SK-N-SH (cell line): ENCODE data around the gene DDR1. TPM values are rescaled to one million over a fixed set of nuclear protein-coding genes. Genes with fewer than 3 reads are reported as not detected.

Experiments
- CTCF ChIA-PET: fragments of 300-600, 350-600 bp; formaldehyde crosslinking; extraction: SDS; loops from one replicate; lab custom pipeline; 2021; lab: Yijun Ruan, JAX
- POLR2A ChIA-PET: fragments of 350-600 bp; sonication (Branson Sonifier 250); formaldehyde crosslinking; extraction: SDS; loops from one replicate; lab custom pipeline; 2020; ENCODE audit warnings: antibody characterized with exemption, inconsistent platforms; lab: Yijun Ruan, JAX
- DNase-seq: peaks from one replicate; pipeline ENCODE4 v3.0.0; 2012
- H2AFZ ChIP-seq: fragments of 200-600 bp; sonication (generic); 2 replicates; pipeline ENCODE4 v1.8.1; 2016; ENCODE audit warnings: antibody characterized with exemption, mild to moderate bottlenecking, low read depth
- H3F3A ChIP-seq: fragments of 200-600 bp; sonication (generic); replicated peaks from 2 replicates; pipeline ENCODE3; 2016; ENCODE audit warnings: antibody characterized with exemption, mild to moderate bottlenecking; ENCODE audit not compliant: insufficient read depth
- H3K27ac ChIP-seq, 2 experiments: fragments of 200-500 bp in 1 of 2; fragments of 200-600 bp in 1 of 2; sonication (Bioruptor generic) in 1 of 2; sonication (generic), shearing (Covaris generic) in 1 of 2; 2 replicates each; pipeline versions ENCODE4 v1.5.1 to v1.6.1; 2014 to 2016; ENCODE audit warnings: low read depth in 2 of 2, inconsistent platforms in 1 of 2, low read length in 1 of 2, mild to moderate bottlenecking in 1 of 2, mixed read lengths in 1 of 2
- H3K27me3 ChIP-seq: fragments of 200-600 bp; sonication (generic), shearing (Covaris generic); 2 replicates; pipeline ENCODE4 v1.6.1; 2016; ENCODE audit warnings: mixed run types; ENCODE audit not compliant: insufficient read depth
- H3K36me3 ChIP-seq, 2 experiments: fragments of 200-500 bp in 1 of 2; fragments of 200-600 bp in 1 of 2; sonication (Bioruptor generic) in 1 of 2; sonication (generic) in 1 of 2; replicated peaks in 1 of 2; 2 replicates each; pipeline versions ENCODE3 to v1.5.1; 2014 to 2016; ENCODE audit warnings: low read length in 1 of 2, mild to moderate bottlenecking in 1 of 2; ENCODE audit not compliant: insufficient read depth in 2 of 2, control insufficient read depth in 1 of 2
- H3K4me1 ChIP-seq, 2 experiments: fragments of 200-500 bp in 1 of 2; fragments of 200-600 bp in 1 of 2; sonication (Bioruptor generic) in 1 of 2; sonication (generic), shearing (Covaris generic) in 1 of 2; 2 replicates each; pipeline versions ENCODE4 v1.5.1 to v1.6.1; 2014 to 2016; ENCODE audit warnings: low read depth in 1 of 2, low read length in 1 of 2, mixed run types in 1 of 2; ENCODE audit not compliant: insufficient read depth in 2 of 2, control insufficient read depth in 1 of 2
- H3K4me2 ChIP-seq: fragments of 200-600 bp; sonication (generic), shearing (Covaris generic); 2 replicates; pipeline ENCODE4 v1.6.1; 2017; ENCODE audit warnings: mixed run types
- H3K4me3 ChIP-seq, 2 experiments: fragments of 200-500 bp in 1 of 2; fragments of 200-600 bp in 1 of 2; sonication (Bioruptor generic) in 1 of 2; sonication (generic), shearing (Covaris generic) in 1 of 2; 2 replicates each; pipeline versions ENCODE4 v1.5.1 to v1.8.1; 2014 to 2016; ENCODE audit warnings: low read depth in 2 of 2, inconsistent platforms in 1 of 2, low read length in 1 of 2, mild to moderate bottlenecking in 1 of 2, mixed read lengths in 1 of 2, moderate library complexity in 1 of 2
- H3K79me2 ChIP-seq: fragments of 200-600 bp; sonication (generic); 2 replicates; pipeline ENCODE4 v1.8.1; 2017; ENCODE audit warnings: mild to moderate bottlenecking; ENCODE audit not compliant: insufficient read depth
- H3K9ac ChIP-seq: fragments of 200-600 bp; sonication (generic); 2 replicates; pipeline ENCODE4 v1.6.1; 2017; ENCODE audit warnings: mixed run types
- H3K9me2 ChIP-seq: fragments of 200-600 bp; sonication (generic); 2 replicates; pipeline ENCODE4 v1.6.1; 2017; ENCODE audit warnings: mixed run types
- H3K9me3 ChIP-seq: fragments of 200-600 bp; sonication (generic); 2 replicates; pipeline ENCODE4 v1.6.1; 2017; ENCODE audit warnings: mixed run types, mild to moderate bottlenecking, moderate library complexity
- H4K20me1 ChIP-seq: fragments of 200-600 bp; sonication (generic); 2 replicates; pipeline ENCODE4 v1.6.1; 2017; ENCODE audit warnings: mild to moderate bottlenecking, mixed run types; ENCODE audit not compliant: insufficient read depth
- EP300 ChIP-seq, 2 experiments: IDR thresholded peaks; 2 replicates each; pipeline versions ENCODE4 v1.4.0 to v1.6.1; 2012; ENCODE audit warnings: borderline replicate concordance in 1 of 2, low read depth in 1 of 2, low read length in 1 of 2
- FOSL2 ChIP-seq: IDR thresholded peaks from 2 replicates; pipeline ENCODE4 v1.4.0; 2012; ENCODE audit warnings: low read depth, mild to moderate bottlenecking, moderate library complexity, borderline replicate concordance
- FOXJ3 ChIP-seq: sonication (generic); formaldehyde crosslinking; IDR thresholded peaks from 2 replicates; pipeline ENCODE4 v1.5.1; 2020; ENCODE audit warnings: mild to moderate bottlenecking, missing genetic modification reagents
- FOXM1 ChIP-seq: IDR thresholded peaks from 2 replicates; pipeline ENCODE4 v1.4.0; 2012; ENCODE audit warnings: low read depth, mild to moderate bottlenecking
- GATA2 ChIP-seq: sonication (generic); formaldehyde crosslinking; IDR thresholded peaks from 2 replicates; pipeline ENCODE4 v1.5.0; 2020; ENCODE audit warnings: mild to moderate bottlenecking, missing genetic modification reagents
- JUND ChIP-seq: IDR thresholded peaks from 2 replicates; pipeline ENCODE4 v1.4.0; 2012
- MEF2A ChIP-seq: IDR thresholded peaks from 2 replicates; pipeline ENCODE4 v1.4.0; 2012; ENCODE audit warnings: low read depth, borderline replicate concordance
- NFIC ChIP-seq: IDR thresholded peaks from 2 replicates; pipeline ENCODE4 v1.4.0; 2012; ENCODE audit warnings: borderline replicate concordance
- POLR2AphosphoS5 ChIP-seq: IDR thresholded peaks from 2 replicates; pipeline ENCODE4 v1.6.1; 2012; ENCODE audit warnings: low read depth, low read length
- RAD21 ChIP-seq: IDR thresholded peaks from 2 replicates; pipeline ENCODE4 v1.6.1; 2012; ENCODE audit warnings: mild to moderate bottlenecking, low read length
- SIN3A ChIP-seq: IDR thresholded peaks from 2 replicates; pipeline ENCODE4 v1.6.1; 2012; ENCODE audit warnings: low read depth, mild to moderate bottlenecking, low read length, moderate library complexity, borderline replicate concordance
- SMC3 ChIP-seq: IDR thresholded peaks from 2 replicates; pipeline ENCODE4 v1.6.1; 2012; ENCODE audit warnings: low read depth, low read length, improper control_type of control experiment
- TAF1 ChIP-seq: IDR thresholded peaks from 2 replicates; pipeline ENCODE4 v1.6.1; 2012; ENCODE audit warnings: low read depth, mild to moderate bottlenecking, low read length, moderate library complexity, borderline replicate concordance
- TCF12 ChIP-seq: IDR thresholded peaks from 2 replicates; pipeline ENCODE4 v1.4.0; 2012
- TEAD4 ChIP-seq: IDR thresholded peaks from 2 replicates; pipeline ENCODE4 v1.4.0; 2012; ENCODE audit warnings: mild to moderate bottlenecking, borderline replicate concordance; ENCODE audit not compliant: insufficient read depth
- WGBS: methylation state at CpG from one replicate; pipeline ENCODE4 v1.1.6; 2017; ENCODE audit warnings: low lambda C conversion rate; 5-methylcytosine and 5-hydroxymethylcytosine counted together
- polyA plus RNA-seq, 3 experiments: library from polyadenylated mRNA; depleted of rRNA; stranded (reverse); fragments of >200 nt; gene quantifications; 2 replicates each; pipeline ENCODE4 v1.2.3, GENCODE V29; 2012
- TF ChIP-seq, protein P1 (sequence below): fragments of 200-600 bp; sonication (generic); IDR thresholded peaks from 2 replicates; pipeline ENCODE4 v1.6.1; 2017; ENCODE audit warnings: antibody characterized with exemption, mild to moderate bottlenecking, moderate library complexity
- TF ChIP-seq, protein P2 (sequence below): IDR thresholded peaks from 2 replicates; pipeline ENCODE4 v1.4.0; 2012; ENCODE audit warnings: low read depth
- TF ChIP-seq, protein P3 (sequence below): IDR thresholded peaks from 2 replicates; pipeline ENCODE4 v1.4.0; 2012; ENCODE audit warnings: low read depth, borderline replicate concordance
- TF ChIP-seq, protein P4 (sequence below): fragments of 150-350 bp; IDR thresholded peaks from 2 replicates; pipeline ENCODE4 v1.6.1; 2016; ENCODE audit warnings: mild to moderate bottlenecking, low read depth, low read length
- TF ChIP-seq, protein P5 (sequence below): fragments of 150-350 bp; IDR thresholded peaks from 2 replicates; pipeline ENCODE4 v1.6.1; 2017; ENCODE audit warnings: antibody characterized with exemption, low read length, low read depth, borderline replicate concordance

DDR1 gene
- polyA plus RNA-seq, 1 of the 3 experiments (the other 2 are of a cell fraction), result 52.8 TPM

DNA sequence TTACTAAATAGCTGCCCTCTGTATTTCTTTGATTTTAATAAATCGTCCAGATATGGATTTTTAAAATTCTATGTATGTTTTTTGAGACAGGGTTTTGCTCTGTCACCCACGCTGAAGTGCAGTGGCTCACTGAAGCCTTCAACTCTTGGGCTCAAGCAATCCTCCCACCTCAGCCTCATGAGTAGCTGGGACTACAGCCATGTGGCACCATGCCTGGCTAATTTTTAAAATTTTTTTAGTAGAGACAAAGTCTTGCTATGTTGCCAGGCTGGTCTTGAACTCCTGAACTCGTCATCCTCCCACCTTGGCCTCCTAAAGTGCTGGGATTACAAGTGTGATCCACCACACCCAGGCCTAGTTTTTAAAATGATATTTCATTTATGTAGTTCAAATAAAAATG lies 47.4 kb upstream of the DDR1 start:
- Histone ChIP-seq H3K4me3 (no peak overlapping the region), H2AFZ (no peak overlapping the region), H3K9me2 (no peaks in the 10 kb centered on the region), H3K27me3 (no peaks in the 10 kb centered on the region), H3K4me2 (no peak overlapping the region), H3K27ac (no peak overlapping the region), H3K36me3 (no peaks in the 10 kb centered on the region), H4K20me1 (no peaks in the 10 kb centered on the region), H3K9me3 (no peaks in the 10 kb centered on the region), H3K4me1 (no peaks in the 10 kb centered on the region; a peak in 1 of 4 replicates), H3K9ac (no peak overlapping the region), H3F3A (peaks cover 6% of the 10 kb centered on the region), H3K79me2 (no peaks in the 10 kb centered on the region)
- TF ChIP-seq FOSL2 (no peak), SIN3A (no peak), JUND (no peak), TAF1 (no peak), SMC3 (no peak), EP300 (IDR thresholded peaks at IDR 0.05; ENCODE audit: borderline replicate concordance in 1 of 2, low read depth in 1 of 2, low read length in 1 of 2) (no peak), FOXM1 (no peak), TEAD4 (no peak), RAD21 (no peak), GATA2 (CRISPR knock-in tag) (no peak), POLR2AphosphoS5 (no peak), TCF12 (no peak), FOXJ3 (CRISPR knock-in tag) (no peak), MEF2A (no peak), NFIC (no peak)
- TF ChIP-seq, protein P1, sequence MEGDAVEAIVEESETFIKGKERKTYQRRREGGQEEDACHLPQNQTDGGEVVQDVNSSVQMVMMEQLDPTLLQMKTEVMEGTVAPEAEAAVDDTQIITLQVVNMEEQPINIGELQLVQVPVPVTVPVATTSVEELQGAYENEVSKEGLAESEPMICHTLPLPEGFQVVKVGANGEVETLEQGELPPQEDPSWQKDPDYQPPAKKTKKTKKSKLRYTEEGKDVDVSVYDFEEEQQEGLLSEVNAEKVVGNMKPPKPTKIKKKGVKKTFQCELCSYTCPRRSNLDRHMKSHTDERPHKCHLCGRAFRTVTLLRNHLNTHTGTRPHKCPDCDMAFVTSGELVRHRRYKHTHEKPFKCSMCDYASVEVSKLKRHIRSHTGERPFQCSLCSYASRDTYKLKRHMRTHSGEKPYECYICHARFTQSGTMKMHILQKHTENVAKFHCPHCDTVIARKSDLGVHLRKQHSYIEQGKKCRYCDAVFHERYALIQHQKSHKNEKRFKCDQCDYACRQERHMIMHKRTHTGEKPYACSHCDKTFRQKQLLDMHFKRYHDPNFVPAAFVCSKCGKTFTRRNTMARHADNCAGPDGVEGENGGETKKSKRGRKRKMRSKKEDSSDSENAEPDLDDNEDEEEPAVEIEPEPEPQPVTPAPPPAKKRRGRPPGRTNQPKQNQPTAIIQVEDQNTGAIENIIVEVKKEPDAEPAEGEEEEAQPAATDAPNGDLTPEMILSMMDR, result no peak
- TF ChIP-seq, protein P2, sequence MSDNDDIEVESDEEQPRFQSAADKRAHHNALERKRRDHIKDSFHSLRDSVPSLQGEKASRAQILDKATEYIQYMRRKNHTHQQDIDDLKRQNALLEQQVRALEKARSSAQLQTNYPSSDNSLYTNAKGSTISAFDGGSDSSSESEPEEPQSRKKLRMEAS, result no peak
- TF ChIP-seq, protein P3, sequence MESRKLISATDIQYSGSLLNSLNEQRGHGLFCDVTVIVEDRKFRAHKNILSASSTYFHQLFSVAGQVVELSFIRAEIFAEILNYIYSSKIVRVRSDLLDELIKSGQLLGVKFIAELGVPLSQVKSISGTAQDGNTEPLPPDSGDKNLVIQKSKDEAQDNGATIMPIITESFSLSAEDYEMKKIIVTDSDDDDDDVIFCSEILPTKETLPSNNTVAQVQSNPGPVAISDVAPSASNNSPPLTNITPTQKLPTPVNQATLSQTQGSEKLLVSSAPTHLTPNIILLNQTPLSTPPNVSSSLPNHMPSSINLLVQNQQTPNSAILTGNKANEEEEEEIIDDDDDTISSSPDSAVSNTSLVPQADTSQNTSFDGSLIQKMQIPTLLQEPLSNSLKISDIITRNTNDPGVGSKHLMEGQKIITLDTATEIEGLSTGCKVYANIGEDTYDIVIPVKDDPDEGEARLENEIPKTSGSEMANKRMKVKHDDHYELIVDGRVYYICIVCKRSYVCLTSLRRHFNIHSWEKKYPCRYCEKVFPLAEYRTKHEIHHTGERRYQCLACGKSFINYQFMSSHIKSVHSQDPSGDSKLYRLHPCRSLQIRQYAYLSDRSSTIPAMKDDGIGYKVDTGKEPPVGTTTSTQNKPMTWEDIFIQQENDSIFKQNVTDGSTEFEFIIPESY, result no peak
- TF ChIP-seq, protein P4, sequence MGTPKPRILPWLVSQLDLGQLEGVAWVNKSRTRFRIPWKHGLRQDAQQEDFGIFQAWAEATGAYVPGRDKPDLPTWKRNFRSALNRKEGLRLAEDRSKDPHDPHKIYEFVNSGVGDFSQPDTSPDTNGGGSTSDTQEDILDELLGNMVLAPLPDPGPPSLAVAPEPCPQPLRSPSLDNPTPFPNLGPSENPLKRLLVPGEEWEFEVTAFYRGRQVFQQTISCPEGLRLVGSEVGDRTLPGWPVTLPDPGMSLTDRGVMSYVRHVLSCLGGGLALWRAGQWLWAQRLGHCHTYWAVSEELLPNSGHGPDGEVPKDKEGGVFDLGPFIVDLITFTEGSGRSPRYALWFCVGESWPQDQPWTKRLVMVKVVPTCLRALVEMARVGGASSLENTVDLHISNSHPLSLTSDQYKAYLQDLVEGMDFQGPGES, result no peak
- TF ChIP-seq, protein P5, sequence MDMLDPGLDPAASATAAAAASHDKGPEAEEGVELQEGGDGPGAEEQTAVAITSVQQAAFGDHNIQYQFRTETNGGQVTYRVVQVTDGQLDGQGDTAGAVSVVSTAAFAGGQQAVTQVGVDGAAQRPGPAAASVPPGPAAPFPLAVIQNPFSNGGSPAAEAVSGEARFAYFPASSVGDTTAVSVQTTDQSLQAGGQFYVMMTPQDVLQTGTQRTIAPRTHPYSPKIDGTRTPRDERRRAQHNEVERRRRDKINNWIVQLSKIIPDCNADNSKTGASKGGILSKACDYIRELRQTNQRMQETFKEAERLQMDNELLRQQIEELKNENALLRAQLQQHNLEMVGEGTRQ, result no peak
- CTCF ChIA-PET, result interaction anchor here (0.8 to 2.1 kb wide), 6 partner anchors 9 to 251 kb away, joined by 3 to 11 read pairs (median 3); no protein-coding TSS in a partner anchor
- POLR2A ChIA-PET, result interaction anchor here (0.5 kb wide), 1 partner anchor 18 kb away, joined by 3 read pairs; no protein-coding TSS in a partner anchor
- WGBS, result 70% methylated on average over 3 of the region's 3 CpGs
- no peak for DNase-seq
